HG02678 (cell line): Measurements from ENCODE around the gene IQSEC1.
A peak's percentile ranks its signal among the peaks of the same experiment; 100 is the strongest.

Experiments used
- ATAC-seq: cut with Tn5 transposase; IDR thresholded peaks from one replicate; pipeline ENCODE4 v1.9.1; 2021; ENCODE audit warnings: mild to moderate bottlenecking, moderate library complexity; ENCODE audit not compliant: unreplicated experiment

The IQSEC1 gene

DNA sequence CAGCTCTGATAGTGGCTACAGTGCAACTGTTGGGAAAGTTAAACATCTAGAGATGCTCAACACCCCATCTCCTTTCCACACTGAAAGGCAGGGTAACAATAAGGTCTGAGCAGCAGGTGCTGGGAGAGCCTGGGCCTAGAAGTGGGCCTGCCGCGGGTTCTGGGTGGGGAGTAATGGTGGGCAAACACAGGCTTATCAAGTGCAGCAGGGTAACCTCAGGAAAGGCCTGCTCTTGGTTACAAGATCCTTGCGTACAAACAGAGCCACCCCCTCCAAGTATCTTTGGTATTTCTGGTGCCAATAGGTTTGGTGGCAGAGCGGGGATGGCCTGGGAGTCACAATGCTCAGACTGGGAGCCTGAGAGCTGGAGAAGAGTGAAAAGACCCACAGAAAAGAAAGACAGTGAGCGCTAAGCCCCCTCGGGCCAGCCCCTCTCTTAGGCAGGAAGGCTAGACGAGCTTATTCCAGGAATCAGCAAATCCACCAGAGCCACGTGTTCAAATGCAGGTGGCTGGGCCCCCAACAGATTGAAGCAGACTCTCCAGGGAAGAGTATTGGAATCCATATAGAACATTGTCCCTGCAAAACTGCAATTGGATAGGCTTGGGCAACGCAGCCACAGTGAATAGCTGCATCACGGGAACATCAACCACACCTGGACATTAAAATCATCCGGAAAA, 2.7 kb downstream of the IQSEC1 start:
- no peak for ATAC-seq

DNA sequence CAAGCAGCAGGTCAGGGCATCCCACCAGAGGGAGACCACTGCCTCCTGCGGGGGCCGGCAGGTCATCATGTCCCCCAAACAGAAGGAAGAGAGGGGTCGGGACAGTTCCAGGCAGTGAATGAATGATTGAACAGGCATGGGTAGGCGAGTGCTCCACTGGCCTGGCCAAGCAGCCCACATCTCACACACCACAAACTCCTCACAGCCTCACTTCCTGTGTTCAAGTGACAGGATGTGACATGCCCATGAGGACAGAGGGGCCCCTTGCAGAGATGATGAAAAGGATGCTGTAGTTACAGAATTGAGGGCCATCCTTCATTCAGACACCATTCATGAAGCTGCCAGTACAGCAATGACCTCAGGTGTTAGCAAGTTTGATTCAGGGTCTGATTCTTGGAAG, 3.7 kb downstream of the IQSEC1 start:
- ATAC-seq, result peak; percentile 51

DNA sequence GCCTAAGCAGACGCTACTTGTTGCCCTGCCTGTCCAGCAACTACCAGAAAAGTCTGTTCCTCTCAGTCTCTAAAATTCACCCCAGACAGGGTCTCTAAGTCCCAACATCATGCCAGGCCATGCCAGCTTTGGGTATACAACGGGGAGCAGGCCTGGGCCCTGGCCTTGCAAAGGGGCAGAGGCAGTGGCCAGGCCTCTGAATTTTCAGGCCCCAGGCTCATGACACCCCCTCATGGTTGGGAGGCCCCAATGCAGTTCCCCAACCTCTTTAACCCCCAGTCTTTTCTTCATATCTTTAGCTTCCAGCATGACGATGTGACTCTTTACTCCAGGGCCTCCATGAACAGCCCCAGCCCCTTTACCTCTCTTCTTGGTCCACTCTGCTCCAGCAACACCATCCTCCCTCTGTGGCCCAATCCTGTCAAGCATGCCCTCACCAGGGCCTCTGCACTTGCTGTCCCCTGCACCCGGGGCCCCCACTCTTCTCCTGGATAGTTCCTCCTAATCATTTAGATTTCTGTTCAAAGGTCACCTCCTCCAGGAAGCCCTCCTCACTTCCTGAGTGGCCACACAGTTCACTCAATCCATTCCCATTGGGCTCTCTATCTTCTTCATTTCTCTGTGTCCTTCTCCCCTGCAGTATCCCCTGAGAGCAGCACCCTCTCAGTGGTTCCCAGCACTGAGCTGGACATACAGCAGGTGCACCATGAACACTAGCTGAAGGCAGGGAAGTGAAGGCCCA, 4.8 kb downstream of the IQSEC1 start:
- no peak for ATAC-seq

DNA sequence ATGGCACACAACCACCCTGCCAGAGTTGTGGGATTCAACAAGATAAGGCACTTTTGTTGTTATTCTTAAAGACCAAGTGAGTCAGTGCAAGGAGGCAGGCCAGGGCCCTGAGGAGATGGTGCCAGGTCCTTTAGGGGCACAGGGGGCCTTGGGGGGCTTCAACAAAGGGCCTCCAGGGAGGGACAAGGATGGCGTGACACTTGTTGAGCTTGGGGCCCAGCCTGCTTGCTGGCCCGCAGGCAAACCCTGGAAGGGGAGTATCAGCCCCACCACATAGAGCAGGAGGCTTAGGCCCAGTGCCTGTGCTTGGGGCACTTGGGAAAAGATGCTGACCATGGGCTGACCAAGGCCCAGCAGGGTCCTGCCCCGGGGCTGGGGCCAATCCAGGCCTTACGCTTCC, 5.5 kb downstream of the IQSEC1 start:
- ATAC-seq, result no peak

DNA sequence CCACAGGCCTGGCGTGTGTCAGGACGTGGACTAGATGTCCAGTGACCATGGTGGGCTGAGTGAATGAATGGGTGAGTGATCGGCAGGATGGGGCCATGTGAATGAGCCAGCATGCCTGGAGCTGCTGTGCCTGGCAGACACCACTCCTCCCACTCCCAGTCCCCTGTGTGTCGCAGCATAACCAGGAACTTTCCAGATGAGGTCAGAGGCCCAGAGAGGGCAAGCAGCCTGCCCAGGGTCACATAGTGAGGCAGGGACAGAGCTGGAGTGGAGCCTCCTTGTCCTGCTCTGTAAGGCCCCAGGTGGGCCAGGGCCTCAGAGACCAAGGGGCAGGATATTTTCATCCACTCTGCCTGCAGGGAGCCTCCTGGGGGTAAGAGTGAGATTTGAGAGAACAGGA, 6.4 kb downstream of the IQSEC1 start:
- ATAC-seq, result no peak

DNA sequence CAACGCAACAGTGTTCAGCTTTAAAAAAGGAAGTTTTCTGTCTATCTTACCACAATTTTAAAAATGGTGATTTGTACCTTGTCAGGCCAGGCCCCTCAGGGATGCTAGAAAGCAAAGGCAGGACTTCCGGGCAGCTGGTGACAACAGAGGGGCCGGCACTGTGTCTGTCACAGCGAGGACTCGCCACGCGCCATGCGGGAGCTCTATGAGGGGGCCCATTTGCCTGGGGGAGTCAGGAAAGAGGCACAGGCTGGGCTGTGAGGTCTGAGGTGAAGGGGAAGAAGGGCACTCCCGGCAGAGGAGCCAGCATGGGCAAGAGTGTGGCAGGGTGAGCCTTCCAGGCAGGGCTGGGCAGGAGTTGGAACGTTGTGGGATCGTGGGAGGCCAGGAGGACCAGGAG, 7.0 kb downstream of the IQSEC1 start:
- ATAC-seq, result no peak

DNA sequence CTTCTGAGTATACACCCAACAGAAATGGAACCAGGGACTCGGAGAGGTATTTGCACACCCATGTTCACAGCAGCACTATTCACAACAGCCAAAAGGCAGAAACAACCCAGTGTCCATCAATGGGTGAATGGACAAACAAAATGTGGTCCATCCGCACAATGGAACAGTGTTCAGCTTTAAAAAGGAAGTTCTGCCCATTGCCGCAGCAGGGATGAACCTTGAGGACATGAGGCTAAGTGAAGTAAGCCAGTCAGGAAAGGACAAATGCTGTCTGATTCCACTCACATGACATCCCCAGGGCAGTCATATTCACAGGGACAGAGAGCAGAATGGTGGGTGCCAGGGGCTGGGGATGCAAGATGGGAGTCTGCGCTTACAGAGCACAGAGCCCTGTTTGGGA, 7.5 kb downstream of the IQSEC1 start:
- no peak for ATAC-seq

DNA sequence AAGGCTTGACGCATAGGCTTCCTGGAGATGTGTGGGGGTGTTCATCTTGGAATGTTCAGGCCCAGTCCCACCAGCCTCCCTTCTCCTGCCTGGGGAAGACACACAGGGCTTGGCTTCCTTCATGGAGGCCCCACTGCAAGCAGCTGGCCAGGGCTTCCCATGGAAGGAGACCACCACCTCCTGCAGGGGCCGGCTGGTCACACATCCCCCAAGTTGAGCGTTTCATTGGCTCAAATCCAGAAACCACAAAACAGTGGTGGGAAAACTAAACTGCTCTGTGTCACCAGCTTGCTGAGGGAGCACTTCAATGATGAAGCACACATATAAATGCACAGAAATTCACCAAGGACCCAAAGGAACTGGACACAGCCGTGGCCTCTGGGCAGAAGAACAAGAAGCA, 8.3 kb downstream of the IQSEC1 start:
- ATAC-seq, result no peak

DNA sequence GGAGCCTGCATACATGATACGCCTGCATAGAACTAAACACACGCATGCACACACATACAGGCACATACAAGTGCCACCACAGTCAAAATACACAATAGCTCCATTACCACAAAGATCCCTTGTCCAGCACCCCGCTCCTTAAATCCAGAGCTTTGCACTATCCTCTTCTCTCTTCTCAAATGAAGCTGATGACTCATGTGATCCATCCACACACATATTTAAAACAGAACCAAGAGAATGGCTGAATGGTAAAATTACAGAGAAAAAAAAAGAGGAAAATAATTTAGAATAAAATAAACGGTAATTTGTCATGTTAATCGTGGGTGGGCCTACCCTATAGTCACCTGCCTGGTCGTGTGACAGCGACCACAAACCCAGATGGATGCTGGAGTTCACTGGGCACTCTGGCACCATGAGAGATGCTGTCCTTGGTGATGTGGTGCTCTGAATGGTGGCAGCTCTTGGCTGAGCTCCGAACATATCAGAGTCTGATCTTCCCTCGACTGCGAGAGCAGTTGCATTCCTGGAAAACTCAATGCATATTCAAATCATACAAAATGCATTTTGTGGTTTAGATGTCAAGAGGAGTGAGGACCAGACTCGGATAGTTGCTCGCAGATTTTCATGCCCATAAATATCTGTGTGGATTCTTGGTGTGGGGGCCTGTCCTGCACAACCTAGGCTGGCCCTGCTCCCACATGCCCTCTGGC, 8.9 kb downstream of the IQSEC1 start:
- ATAC-seq, result no peak

DNA sequence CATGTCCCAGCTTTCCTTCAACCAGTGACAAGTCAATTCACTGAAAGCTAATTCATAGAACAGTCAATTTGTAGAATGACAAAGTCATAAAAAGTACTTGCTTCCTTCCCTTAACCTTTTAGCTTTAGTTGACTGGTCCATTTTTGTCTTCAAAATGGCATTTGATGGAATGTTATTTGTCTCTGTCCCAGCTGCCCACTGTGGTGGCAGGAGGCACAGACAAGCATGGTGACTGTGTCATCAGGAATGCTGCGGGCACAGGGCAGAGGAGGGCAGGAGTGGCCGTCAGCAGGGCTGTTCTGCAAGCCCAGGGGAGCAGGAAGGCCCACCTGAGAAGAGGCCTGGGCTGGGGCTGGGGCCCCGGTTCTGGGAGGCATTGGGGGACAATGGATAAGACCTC, 10.0 kb downstream of the IQSEC1 start:
- no peak for ATAC-seq

DNA sequence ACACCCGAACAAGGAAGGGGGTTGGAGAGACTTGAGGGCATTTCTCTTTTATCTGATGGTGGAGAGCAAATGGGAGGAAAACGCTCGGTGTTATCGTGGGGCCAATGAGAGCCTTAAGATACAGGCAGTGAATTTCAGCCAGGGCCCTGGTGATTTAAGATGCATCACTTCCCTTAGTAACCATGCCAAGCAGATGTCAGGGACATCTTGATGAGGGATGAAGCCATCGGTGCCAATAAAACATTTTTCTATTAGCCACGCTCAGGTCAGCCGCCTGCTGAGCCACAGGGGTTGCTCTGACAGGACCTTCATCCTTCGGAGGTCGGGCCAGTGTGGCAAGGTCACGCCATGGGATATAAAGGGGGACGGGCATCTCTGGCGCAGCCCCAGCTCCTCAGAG, 10.6 kb downstream of the IQSEC1 start:
- no peak for ATAC-seq

DNA sequence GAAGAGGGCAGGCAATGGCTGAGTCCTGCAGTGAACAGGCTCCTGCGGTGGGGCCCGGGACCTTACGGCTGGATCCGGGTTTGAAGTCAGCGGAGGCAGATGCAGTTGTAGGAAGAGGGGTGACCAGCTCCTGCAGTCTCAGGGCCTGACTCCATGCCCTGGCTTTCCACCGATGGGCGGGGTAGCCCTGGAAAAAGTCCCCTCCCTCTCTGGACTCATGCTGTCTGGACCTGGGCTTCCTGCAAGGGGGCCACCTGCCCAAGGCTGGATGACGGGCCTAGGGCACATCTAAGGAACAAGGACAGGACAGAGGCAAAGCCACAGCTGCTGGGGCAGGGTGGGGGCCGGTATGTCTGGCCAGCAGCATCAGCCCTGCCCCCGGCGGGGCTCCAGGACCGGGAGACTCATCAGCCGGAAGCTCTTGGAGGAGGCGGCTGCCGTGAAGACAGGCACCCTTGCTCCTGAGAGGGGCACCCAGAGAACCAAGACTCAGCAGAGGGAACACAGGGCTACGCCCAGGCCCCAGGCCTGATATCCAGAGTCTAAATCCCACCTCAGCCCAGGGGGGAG, 12.8 kb downstream of the IQSEC1 start:
- ATAC-seq, result no peak

DNA sequence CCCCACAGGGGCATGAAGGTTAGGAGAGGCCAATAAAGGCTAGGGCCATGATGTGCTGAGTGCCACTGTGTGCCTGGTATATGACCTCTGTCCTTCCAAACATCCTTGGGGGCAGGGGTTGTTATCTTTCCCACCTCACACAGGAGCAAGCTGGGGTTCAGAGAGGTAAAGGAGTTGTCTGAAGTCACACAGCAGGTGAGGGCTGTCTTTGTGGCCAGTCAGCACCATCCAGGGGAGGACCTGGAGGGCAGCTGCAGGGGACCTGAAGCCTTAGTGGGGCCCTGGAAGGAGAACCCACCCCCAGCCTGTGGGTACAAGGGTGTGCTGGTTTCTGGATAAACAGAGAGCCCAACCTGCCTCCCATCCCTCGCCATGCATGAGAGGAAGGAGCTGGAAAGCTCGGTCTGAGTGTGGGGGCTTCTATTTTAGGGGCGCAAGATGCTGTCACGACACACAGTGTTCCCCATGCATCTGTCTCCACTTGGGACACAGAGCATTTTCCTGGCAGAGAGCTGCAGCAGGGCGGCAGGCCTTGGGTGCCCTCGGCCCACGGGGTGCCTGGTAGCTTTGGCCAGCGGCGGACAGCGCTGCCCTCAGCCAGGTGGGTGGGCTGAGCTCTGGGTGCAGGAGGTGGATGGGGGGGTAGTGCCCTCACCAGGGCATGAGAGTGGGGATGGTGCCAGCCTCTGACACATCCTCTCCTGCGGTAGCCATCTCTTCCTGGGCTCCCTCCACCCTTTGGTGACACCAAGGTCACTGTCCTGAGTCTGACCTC, 14.7 kb downstream of the IQSEC1 start:
- no peak for ATAC-seq

DNA sequence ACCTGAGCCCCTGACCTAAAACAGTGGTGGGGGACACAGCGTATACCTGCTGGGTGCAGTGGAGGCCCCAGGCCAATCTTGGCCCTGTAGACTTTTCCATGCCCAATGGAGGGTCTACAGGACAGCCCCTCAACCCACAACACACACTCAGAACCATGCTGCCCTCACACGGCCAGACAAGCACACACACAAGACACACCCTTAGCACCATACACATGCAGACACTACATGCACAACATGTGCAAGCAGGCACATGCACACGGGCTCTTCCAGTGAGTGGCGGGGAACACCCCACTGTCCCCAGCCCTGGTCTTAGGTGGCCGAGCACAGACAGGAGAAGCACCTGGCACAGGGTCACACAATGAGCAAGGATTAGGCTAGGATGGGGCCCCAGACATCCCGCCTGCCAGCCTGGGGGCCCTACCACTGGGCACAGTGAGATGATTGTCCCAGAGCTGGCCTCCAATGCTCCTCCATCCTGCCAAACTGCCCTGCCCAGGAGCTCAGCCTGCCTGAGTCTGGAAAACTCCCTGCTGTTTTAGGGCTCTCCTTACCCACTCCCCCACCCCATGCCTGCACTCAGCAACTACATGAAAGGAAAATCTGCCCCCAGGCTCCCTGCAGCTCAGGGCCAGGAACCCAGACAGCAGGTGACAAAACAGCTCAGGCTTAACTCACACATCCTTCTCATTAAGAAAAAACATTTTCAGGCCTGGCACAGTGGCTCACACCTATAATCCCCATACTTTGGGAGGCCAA, 15.8 kb downstream of the IQSEC1 start:
- ATAC-seq, result no peak

DNA sequence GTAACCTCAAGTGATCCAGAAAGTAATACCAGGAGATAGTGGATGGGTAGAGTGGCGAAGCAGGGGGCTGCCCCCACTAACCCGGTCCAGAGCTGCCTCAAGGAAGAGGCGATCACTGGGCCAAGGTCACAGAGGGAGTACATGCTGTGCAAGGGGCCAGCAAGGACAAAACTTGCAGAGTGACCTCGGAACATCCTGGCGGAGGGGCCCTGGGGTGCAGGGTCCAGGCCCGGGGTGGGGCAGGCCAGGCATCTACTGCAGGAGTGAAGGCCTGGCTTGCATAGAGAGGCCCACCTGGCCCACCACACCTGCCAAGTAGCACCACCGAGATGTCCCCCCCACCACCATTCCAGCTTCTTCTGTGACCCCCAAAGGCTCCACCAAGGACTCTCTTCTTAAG, 17.6 kb downstream of the IQSEC1 start:
- no peak for ATAC-seq

DNA sequence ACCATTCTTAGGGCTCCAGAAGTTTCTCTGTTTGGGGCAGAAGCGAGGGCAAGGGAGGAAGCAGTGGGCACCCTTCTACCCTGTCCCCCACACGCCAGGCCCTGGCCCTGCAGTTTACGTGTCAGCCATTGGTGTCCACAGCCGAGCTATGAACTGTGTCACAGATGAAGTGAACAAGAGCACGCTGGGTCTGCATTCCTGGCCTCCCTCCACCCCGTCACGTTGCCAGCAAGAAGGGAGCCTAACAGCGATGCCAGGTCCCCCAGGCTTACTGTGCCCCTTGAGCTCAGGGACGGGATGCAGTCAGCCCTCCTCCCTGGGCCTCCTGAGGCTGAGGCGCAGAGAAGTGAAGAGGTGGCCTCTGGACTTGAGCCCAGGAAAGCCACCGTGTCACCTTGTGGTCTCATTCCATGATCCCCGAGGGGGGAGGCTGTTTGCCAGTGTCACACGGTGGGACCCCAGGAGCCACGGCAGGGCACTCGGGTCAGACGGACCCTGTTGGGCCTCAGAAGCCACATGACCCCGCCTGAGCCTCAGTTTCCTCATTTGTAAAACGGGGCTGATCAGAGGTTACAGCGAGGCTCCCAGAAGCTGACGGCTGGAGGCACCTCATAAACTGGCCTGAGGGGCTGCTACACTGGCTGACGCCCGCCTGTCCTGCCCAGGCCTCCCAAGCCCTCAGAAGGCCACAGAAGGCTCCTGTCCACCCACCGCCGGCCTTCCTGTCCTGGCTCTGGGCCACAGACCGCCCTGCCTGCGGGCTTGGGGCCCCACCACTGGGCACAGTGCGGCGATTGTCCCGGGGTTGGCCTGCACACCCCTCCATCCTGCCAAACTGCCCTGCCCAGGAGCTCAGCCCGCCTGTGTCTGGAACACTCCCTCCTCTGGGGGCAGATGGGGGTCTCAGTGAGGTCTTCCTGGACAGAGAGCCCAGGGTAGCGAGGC, 18.6 kb downstream of the IQSEC1 start:
- ATAC-seq, result no peak

DNA sequence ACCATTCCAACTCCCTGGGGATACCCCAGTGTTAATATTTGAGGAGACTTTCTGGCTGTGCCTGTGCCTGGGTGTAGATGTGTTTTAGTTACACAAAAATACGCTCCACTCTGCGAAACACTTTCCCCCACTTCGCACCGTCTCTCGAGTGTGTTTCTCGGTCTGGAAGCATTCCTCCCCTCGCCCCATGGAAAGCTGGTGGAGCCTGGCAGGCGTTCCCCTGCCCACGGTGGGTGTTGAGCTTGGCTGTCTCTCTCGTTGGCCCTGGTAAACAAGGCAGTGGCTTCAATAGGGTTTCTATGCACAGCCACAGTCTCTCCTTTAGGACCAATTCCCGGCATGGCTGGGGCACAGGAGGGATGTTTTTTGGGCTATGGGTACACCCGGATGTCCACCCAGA, 19.3 kb downstream of the IQSEC1 start:
- ATAC-seq, result no peak

DNA sequence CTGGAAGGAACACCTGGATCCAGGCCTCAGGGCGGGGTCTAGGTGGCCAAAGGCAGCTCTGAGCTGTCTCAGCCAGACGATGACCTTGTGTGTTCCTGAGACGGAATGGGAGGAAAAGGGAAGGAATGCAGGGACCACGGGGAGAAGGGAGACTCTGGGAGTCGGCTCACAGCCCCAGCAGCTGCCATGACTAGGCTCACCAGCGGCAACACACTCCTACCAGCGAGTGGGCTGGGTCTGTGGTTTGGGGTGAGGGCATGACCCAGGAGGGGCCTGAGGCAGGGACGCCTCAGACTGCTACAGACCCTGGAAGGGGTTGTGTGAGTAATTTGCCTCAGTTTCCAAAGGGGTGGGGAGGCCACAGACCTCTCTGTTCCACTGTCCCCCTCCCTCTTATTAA, 19.8 kb downstream of the IQSEC1 start:
- no peak for ATAC-seq

DNA sequence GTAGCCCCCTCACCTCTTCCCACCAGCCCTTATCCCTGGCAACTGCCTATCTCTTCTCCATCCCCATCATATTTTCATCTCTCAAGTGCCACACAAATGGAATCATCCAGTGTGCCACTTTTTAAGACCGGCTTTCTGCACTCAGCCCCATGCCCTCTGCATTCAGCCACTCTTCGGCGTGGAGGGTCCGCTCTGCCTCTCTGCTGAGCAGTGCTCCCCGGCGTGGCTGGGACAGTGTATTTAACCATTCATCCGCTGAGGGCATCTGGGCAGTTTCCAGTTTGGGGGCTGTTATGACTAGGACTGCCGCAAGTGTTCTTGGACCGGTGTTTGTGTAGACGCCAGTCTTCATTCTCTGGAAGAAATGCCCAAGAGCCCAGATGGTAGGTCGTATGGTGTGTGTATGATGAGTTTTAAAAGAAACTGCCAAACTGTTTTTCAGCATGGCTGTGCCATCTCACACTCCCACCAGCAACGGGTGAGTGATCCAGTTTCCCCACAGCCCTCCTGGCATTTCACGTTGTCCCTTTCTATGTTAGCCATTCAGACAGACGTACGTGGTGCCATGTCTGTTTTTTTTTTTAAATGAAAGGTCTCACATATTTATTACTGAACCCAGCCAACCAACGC, 20.9 kb downstream of the IQSEC1 start:
- ATAC-seq, result no peak
